ENCODE results near the gene CBFB. TPM values are rescaled to one million over a fixed set of nuclear protein-coding genes. Genes with fewer than 3 reads are reported as not detected.
"Not testable (repeated sequence)": the region's sequence is repeated elsewhere in the genome, so short reads cannot be mapped to it uniquely, and the experiment has no call there.

The CBFB gene
- total RNA-seq, 1 donor from 2014 or later: 64.5 TPM

DNA sequence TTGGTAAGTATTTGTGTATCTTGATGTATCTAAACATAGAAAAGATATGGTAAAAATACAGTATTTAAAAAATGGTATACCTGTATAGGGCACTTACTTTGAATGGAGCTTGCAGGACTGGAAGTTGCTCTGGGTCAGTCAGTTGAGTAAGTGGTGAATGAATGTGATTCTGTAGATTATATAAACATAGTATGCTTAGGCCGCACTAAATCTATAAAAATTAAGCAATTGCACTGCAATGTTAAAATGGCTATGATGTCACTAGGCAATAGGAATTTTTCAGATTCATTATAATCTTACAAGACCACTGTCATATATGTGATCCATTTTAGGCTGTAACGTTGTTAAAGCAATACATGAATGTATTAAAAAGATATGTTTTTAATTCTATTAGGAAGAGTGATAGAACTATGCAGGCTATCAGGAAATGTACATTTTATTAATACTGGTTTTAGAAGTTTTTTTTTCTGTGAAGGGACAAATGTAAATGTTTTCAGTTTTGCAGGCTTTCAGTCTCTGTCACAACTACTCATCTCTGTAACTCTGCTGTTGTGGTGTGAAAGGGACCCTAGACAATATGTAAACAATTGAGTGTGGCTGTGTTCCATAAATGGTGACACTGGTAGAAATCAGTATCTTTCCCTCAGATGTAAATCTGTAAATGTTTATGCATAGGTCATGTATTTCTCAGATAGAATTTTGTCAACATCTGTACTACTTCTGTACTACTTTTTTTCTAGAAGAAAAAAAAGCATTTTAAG is 10.5 kb downstream of the CBFB start:
- Histone ChIP-seq H3K4me3 (ENCODE audit: low read depth, low read length) (no peak overlapping the region), H3K27me3 (ENCODE audit: control insufficient read depth, insufficient read depth, low read length) (no peaks in the 10 kb centered on the region), H3K36me3 (ENCODE audit: control insufficient read depth, insufficient read depth, low read length) (no peaks in the 10 kb centered on the region)
- DNase-seq (ENCODE audit: low read depth): no peak
- TF ChIP-seq, protein P1, sequence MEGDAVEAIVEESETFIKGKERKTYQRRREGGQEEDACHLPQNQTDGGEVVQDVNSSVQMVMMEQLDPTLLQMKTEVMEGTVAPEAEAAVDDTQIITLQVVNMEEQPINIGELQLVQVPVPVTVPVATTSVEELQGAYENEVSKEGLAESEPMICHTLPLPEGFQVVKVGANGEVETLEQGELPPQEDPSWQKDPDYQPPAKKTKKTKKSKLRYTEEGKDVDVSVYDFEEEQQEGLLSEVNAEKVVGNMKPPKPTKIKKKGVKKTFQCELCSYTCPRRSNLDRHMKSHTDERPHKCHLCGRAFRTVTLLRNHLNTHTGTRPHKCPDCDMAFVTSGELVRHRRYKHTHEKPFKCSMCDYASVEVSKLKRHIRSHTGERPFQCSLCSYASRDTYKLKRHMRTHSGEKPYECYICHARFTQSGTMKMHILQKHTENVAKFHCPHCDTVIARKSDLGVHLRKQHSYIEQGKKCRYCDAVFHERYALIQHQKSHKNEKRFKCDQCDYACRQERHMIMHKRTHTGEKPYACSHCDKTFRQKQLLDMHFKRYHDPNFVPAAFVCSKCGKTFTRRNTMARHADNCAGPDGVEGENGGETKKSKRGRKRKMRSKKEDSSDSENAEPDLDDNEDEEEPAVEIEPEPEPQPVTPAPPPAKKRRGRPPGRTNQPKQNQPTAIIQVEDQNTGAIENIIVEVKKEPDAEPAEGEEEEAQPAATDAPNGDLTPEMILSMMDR (IDR thresholded peaks at IDR 0.05; ENCODE audit: insufficient read depth, low read length, poor library complexity, severe bottlenecking): no peak

DNA sequence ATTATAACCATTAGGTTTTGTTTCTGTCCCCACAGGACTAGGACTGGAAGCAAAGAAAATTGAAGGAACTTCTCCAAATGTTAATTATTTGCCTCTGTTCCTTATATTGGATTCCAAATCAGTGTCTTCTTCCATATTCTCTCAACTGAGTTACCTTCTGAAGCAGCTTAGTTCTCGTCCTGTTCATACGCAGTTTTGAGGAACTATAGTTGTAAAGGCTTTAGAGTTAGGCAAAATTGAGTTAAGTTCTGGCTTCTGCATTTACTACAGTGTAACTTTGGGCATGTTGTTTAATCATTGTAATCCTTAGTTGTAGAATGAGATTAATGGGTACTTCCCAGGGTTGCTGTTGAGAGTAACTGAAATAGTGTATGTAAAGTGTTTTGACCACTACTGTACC is 11.2 kb downstream of the CBFB start:
- no peaks in the 10 kb centered on the region for H3K27me3 ChIP-seq (ENCODE audit: control insufficient read depth, insufficient read depth, low read length)
- TF ChIP-seq, protein P1 (IDR thresholded peaks at IDR 0.05; ENCODE audit: insufficient read depth, low read length, poor library complexity, severe bottlenecking): no peak
- H3K4me3 ChIP-seq (ENCODE audit: low read depth, low read length): no peak overlapping the region
- H3K36me3 ChIP-seq (ENCODE audit: control insufficient read depth, insufficient read depth, low read length): no peaks in the 10 kb centered on the region
- DNase-seq (ENCODE audit: low read depth): no peak

DNA sequence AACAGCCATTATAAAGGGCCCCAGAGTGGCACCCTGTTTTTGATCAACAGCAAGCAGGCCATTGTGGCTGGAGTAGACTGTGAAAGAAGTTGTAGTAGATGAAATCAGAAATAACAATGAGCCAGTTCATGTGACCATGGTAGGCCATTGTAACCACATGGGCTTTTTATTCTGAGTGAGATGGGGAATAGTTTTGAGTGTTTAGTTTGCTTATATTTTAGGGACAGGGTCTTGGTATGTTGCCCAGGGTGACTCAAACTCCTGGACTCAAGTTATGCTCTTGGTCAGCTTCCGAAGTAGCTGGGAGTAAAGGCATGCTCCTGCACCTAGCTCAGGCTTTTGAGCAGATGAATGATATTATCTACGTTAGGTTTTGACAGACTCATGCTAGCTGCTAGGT is 12.0 kb downstream of the CBFB start:
- TF ChIP-seq, protein P1 (IDR thresholded peaks at IDR 0.05; ENCODE audit: insufficient read depth, low read length, poor library complexity, severe bottlenecking): no peak
- no peaks in the 10 kb centered on the region for H3K27me3 ChIP-seq (ENCODE audit: control insufficient read depth, insufficient read depth, low read length)
- H3K36me3 ChIP-seq (ENCODE audit: control insufficient read depth, insufficient read depth, low read length): no peaks in the 10 kb centered on the region
- H3K4me3 ChIP-seq (ENCODE audit: low read depth, low read length): no peak overlapping the region
- no peak for DNase-seq (ENCODE audit: low read depth)

DNA sequence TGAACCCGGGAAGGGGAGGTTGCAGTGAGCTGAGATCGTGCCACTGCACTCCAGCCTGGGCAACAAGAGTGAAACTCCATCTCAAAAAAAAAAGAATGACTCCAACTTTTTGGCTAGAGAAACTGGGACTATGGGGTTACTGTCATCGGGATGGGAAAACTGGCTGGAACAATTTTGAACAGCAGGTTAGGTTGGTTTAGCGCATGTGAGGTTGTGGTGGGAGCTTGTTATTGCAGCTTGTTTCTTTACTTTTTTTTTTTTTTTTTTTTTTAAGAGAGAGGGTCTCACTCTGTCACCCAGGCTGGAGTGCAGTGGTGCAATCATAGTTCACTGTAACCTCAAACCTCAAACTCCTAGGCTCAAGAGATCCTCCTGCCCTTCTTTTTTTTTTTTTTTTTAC is 12.6 kb downstream of the CBFB start:
- not testable (repeated sequence) for H3K4me3 ChIP-seq (ENCODE audit: low read depth, low read length); DNase-seq (ENCODE audit: low read depth); H3K27me3 ChIP-seq (ENCODE audit: control insufficient read depth, insufficient read depth, low read length); H3K36me3 ChIP-seq (ENCODE audit: control insufficient read depth, insufficient read depth, low read length)

DNA sequence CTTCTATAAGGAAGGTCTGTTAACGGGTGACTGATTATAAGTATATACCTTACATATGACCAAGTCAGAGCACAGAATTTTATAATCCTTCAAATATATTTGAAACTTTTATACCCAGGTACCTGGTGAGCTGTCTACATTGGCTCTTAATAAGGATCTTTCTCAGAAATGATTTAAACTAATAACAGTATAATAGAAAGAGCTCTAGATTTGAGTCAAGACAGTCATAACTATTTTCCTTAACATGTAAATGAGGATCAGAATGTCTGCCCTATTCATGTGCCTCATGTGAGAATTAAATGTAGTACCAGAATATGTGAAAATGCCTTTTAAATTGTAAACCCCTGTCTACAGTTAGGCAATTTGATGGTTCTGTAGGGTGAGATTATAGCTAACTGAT is 14.5 kb downstream of the CBFB start:
- H3K27me3 ChIP-seq (ENCODE audit: control insufficient read depth, insufficient read depth, low read length): no peaks in the 10 kb centered on the region
- TF ChIP-seq, protein P1 (IDR thresholded peaks at IDR 0.05; ENCODE audit: insufficient read depth, low read length, poor library complexity, severe bottlenecking): no peak
- no peak overlapping the region for H3K4me3 ChIP-seq (ENCODE audit: low read depth, low read length)
- no peaks in the 10 kb centered on the region for H3K36me3 ChIP-seq (ENCODE audit: control insufficient read depth, insufficient read depth, low read length)
- no peak for DNase-seq (ENCODE audit: low read depth)

DNA sequence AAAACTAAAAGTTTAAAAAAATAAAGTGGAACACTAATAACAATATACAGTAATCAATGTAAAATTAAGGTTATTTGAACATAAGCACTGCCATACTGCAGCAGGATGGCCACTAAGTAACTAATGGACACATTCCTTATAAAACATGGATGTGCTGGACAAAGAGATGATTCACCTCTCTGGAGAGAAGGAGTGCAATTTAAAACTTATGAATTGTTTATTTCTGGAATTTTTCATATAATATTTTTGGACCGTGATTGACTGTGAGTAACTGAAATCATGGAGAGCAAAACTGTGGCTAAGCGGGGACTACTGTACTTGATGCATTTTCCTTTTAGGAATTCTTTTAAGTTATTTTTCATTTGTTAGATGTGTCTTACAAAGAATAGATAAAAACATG is 21.8 kb downstream of the CBFB start:
- Histone ChIP-seq H3K36me3 (ENCODE audit: control insufficient read depth, insufficient read depth, low read length) (no peaks in the 10 kb centered on the region), H3K27me3 (ENCODE audit: control insufficient read depth, insufficient read depth, low read length) (no peaks in the 10 kb centered on the region), H3K4me3 (ENCODE audit: low read depth, low read length) (no peak overlapping the region)
- TF ChIP-seq, protein P1 (IDR thresholded peaks at IDR 0.05; ENCODE audit: insufficient read depth, low read length, poor library complexity, severe bottlenecking): no peak
- DNase-seq (ENCODE audit: low read depth): no peak

Data from kidney epithelial cell (primary cell).